HPDE6-E6E7 (cell line): ENCODE measurements around the gene HDAC2.
"Not testable (repeated sequence)": the region's sequence is repeated elsewhere in the genome, so short reads cannot be mapped to it uniquely, and the experiment has no call there.

ENCODE experiments used
- DNase-seq: peaks from one replicate; pipeline ENCODE4 v3.0.0; 2011; ENCODE audit warnings: missing footprints; ENCODE audit errors: extremely low spot score

Gene HDAC2

GRCh38 chr6:113971741-113972140 lies 793 bp upstream of the HDAC2 start:
- DNase-seq = peak; percentile 15

- DNase-seq = peak; percentile 13
Observed at GRCh38 chr6:113969888-113970804, 802 bp downstream of the HDAC2 start.

- DNase-seq = no peak
Observed at GRCh38 chr6:113968472-113968871, 2.5 kb downstream of the HDAC2 start.

GRCh38 chr6:113967777-113968176 lies 3.2 kb downstream of the HDAC2 start:
- DNase-seq = no peak

- no peak for DNase-seq
Observed at GRCh38 chr6:113960795-113961194, 10.2 kb downstream of the HDAC2 start.

- DNase-seq = no peak
Observed at GRCh38 chr6:113959235-113959634, 11.7 kb downstream of the HDAC2 start.

- no peak for DNase-seq
Observed at GRCh38 chr6:113954653-113955052, 16.3 kb downstream of the HDAC2 start.

GRCh38 chr6:113953346-113953745 lies 17.6 kb downstream of the HDAC2 start:
- DNase-seq = no peak

- no peak for DNase-seq
Observed at GRCh38 chr6:113949499-113949898, 21.4 kb downstream of the HDAC2 start.

- no peak for DNase-seq
Observed at GRCh38 chr6:113944701-113945100, 26.2 kb downstream of the HDAC2 start.

- DNase-seq = no peak
Observed at GRCh38 chr6:113939825-113940224, 31.1 kb downstream of the HDAC2 start.

- peak; percentile 19 for DNase-seq
Observed at GRCh38 chr6:113936093-113936934, 34.6 kb downstream of the HDAC2 start.

GRCh38 chr6:113934101-113934500 lies 36.8 kb downstream of the HDAC2 start:
- DNase-seq = no peak

- DNase-seq = not testable (repeated sequence)
Observed at GRCh38 chr6:113931907-113932306, 39.0 kb downstream of the HDAC2 start.

- DNase-seq = no peak
Observed at GRCh38 chr6:113930183-113930582, 40.8 kb downstream of the HDAC2 start.

- no peak for DNase-seq
Observed at GRCh38 chr6:113927001-113927400, 43.9 kb downstream of the HDAC2 start.

- no peak for DNase-seq
Observed at GRCh38 chr6:113925378-113925777, 45.6 kb downstream of the HDAC2 start.

GRCh38 chr6:113924312-113924723 lies 46.6 kb downstream of the HDAC2 start:
- no peak for DNase-seq

GRCh38 chr6:113923526-113923925 lies 47.4 kb downstream of the HDAC2 start:
- no peak for DNase-seq

GRCh38 chr6:113921299-113921904 lies 49.5 kb downstream of the HDAC2 start:
- DNase-seq = no peak

GRCh38 chr6:113920663-113921267 lies 50.2 kb downstream of the HDAC2 start:
- DNase-seq = no peak

- not testable (repeated sequence) for DNase-seq
Observed at GRCh38 chr6:113910285-113910684, 60.7 kb downstream of the HDAC2 start.
